Ishikawa (cell line): ENCODE measurements around the gene CRYBB1.

Experiments
- CEBPB ChIP-seq: IDR thresholded peaks from 2 replicates; pipeline ENCODE4 v1.6.1; 2012
- FOXM1 ChIP-seq: IDR thresholded peaks from 2 replicates; pipeline ENCODE4 v1.6.1; 2012; ENCODE audit warnings: low read depth, borderline replicate concordance
- TEAD4 ChIP-seq: IDR thresholded peaks from 2 replicates; pipeline ENCODE4 v1.6.1; 2012
- YY1 ChIP-seq: IDR thresholded peaks from 2 replicates; pipeline ENCODE4 v1.6.1; 2012; ENCODE audit warnings: low read depth
- TF ChIP-seq, protein P1 (sequence below): IDR thresholded peaks from 2 replicates; pipeline ENCODE4 v1.6.1; 2012; ENCODE audit warnings: low read depth, mild to moderate bottlenecking
- TF ChIP-seq, protein P2 (sequence below): IDR thresholded peaks from 2 replicates; pipeline ENCODE4 v1.6.1; 2012

DNA sequence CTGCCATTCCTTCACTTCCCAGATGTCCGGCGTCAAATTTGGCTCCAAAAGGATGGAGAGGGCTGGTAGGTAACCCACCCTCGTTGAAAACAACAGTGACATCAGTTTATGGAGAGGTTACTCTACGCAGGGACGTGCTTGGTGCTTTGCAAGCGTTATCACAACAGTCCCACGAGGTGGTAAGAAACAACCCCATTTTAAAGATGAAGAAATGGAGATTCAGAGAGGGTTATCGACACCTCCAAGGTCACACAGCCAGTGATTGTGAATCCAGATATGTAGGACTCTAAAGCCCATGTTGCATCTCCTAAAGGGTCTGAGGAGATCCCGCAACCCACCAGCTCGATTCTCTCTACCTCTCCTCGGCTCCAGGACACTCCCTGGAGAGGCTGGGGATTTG, 40.3 kb upstream of the CRYBB1 start:
- TF ChIP-seq TEAD4 (no peak), YY1 (no peak), FOXM1 (no peak), CEBPB (no peak)
- TF ChIP-seq, protein P1, sequence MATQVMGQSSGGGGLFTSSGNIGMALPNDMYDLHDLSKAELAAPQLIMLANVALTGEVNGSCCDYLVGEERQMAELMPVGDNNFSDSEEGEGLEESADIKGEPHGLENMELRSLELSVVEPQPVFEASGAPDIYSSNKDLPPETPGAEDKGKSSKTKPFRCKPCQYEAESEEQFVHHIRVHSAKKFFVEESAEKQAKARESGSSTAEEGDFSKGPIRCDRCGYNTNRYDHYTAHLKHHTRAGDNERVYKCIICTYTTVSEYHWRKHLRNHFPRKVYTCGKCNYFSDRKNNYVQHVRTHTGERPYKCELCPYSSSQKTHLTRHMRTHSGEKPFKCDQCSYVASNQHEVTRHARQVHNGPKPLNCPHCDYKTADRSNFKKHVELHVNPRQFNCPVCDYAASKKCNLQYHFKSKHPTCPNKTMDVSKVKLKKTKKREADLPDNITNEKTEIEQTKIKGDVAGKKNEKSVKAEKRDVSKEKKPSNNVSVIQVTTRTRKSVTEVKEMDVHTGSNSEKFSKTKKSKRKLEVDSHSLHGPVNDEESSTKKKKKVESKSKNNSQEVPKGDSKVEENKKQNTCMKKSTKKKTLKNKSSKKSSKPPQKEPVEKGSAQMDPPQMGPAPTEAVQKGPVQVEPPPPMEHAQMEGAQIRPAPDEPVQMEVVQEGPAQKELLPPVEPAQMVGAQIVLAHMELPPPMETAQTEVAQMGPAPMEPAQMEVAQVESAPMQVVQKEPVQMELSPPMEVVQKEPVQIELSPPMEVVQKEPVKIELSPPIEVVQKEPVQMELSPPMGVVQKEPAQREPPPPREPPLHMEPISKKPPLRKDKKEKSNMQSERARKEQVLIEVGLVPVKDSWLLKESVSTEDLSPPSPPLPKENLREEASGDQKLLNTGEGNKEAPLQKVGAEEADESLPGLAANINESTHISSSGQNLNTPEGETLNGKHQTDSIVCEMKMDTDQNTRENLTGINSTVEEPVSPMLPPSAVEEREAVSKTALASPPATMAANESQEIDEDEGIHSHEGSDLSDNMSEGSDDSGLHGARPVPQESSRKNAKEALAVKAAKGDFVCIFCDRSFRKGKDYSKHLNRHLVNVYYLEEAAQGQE, result no peak
- TF ChIP-seq, protein P2, sequence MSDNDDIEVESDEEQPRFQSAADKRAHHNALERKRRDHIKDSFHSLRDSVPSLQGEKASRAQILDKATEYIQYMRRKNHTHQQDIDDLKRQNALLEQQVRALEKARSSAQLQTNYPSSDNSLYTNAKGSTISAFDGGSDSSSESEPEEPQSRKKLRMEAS, result no peak
